ENCODE measurements around the gene TERF2IP. TPM values are rescaled to one million over a fixed set of nuclear protein-coding genes. Genes with fewer than 3 reads are reported as not detected.

TERF2IP gene, protein sequence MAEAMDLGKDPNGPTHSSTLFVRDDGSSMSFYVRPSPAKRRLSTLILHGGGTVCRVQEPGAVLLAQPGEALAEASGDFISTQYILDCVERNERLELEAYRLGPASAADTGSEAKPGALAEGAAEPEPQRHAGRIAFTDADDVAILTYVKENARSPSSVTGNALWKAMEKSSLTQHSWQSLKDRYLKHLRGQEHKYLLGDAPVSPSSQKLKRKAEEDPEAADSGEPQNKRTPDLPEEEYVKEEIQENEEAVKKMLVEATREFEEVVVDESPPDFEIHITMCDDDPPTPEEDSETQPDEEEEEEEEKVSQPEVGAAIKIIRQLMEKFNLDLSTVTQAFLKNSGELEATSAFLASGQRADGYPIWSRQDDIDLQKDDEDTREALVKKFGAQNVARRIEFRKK
- total RNA-seq (74.6 and 75.2 TPM in 2 replicates), polyA plus RNA-seq (63.1 and 91.1 TPM in 2 replicates), polyA minus RNA-seq (62.5 and 64.3 TPM in 2 replicates)
- total RNA-seq (2013), result 85.2 TPM

DNA sequence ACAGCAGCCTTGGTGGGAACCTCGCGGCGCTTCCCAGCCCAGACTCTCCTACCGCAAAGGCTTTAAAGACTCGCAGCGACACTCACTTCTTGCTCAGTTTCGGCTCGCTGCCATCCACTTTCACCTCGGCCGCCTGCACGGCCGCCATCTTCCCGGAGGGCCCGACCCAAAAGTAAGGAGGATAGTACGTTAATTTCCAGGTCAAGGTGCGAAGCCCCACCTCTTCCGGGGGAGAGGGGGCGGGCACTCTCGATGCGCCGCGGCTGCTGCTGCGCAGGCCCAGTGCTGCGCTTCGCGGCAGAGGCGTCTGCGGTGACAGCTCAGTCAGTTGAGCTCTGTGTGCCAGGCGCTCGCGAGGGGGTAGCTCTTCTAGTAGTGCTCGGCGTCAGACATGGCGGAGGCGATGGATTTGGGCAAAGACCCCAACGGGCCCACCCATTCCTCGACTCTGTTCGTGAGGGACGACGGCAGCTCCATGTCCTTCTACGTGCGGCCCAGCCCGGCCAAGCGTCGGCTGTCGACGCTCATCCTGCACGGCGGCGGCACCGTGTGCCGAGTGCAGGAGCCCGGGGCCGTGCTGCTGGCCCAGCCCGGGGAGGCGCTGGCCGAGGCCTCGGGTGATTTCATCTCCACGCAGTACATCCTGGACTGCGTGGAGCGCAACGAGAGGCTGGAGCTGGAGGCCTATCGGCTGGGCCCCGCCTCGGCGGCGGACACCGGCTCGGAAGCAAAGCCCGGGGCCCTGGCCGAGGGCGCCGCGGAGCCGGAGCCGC lies at the start of gene TERF2IP, which contains the start of gene KARS1:
TERF2IP (plus strand) TSS at position 282 of the 773 bp plus-strand sequence; CDS start at position 392, 110 bp downstream.
KARS1 (minus strand) TSS at position 174 of the 773 bp plus-strand sequence; CDS start at position 148, 26 bp downstream.
- peak within 1 kb of the TSS; percentile 85 to 87 for H3K27ac ChIP-seq (ENCODE audit: low read length in 2 of 2)
- peak within 1 kb of the TSS; percentile 97 for H3K4me3 Mint-ChIP-seq
- peaks cover 54 to 55% of the 10 kb centered on the region in 2 donors for H3K4me1 ChIP-seq (ENCODE audit: control insufficient read depth in 2 of 2, insufficient read depth in 2 of 2, low read length in 2 of 2)
- intact Hi-C loops (cut with micrococcal nuclease), result loop anchor here (1.0 to 5.0 kb wide), 12 partner anchors 24 to 980 kb away; partner anchors contain the start of genes ADAT1, CFDP1, GABARAPL2 and RFWD3
- no peaks in the 10 kb centered on the region for H3K9me3 ChIP-seq (ENCODE audit: control extremely low read depth in 1 of 3, control insufficient read depth in 2 of 3, insufficient read depth in 1 of 3, low read length in 2 of 3)
- peak within 1 kb of the TSS; percentile 73 to 96 (median 85) for H3K4me3 ChIP-seq (ENCODE audit: control extremely low read depth in 1 of 5, extremely low read depth in 1 of 5, insufficient read depth in 1 of 5, low read depth in 2 of 5, low read length in 4 of 5)
- H3K27me3 Mint-ChIP-seq, result no peaks in the 10 kb centered on the region
- under 1% methylated on average over 76 of the region's 76 CpGs for WGBS (ENCODE audit: insufficient coverage)
- ChIA-PET POLR2A (interaction anchor here (0.6 to 2.8 kb wide), 10 partner anchors 15 to 981 kb away, joined by 3 to 15 read pairs (median 4); partner anchors contain the start of genes ADAT1, CFDP1, GABARAPL2 and RFWD3), CTCF (interaction anchor here (0.8 to 5.5 kb wide), 13 partner anchors 12 to 448 kb away, joined by 3 to 60 read pairs (median 5); partner anchors contain the start of genes ADAT1, CFDP1 and TMEM170A)
- H4K20me1 ChIP-seq (ENCODE audit: control insufficient read depth, insufficient read depth, low read length, poor library complexity, severe bottlenecking), result peaks cover 38% of the 10 kb centered on the region
- peaks cover 88% of the 10 kb centered on the region for H3K79me2 ChIP-seq (ENCODE audit: control insufficient read depth, insufficient read depth, low read length)
- H3K36me3 ChIP-seq (replicated peaks in 1 of 2; ENCODE audit: control extremely low read depth in 1 of 2, control insufficient read depth in 1 of 2, extremely low read depth in 1 of 2, insufficient read depth in 2 of 2, low read length in 1 of 2), result peaks cover 15 to 28% of the 10 kb centered on the region in 2 experiments
- no peaks in the 10 kb centered on the region for H3K9me3 Mint-ChIP-seq (ENCODE audit: insufficient read depth)
- DNase-seq, result peak; percentile 96
- peak; percentile 85 for ATAC-seq (ENCODE audit: low read depth)
- peak within 1 kb of the TSS; percentile 85 for H3K4me2 ChIP-seq (replicated peaks; ENCODE audit: low read depth, low read length, poor library complexity, severe bottlenecking)
- TF ChIP-seq CTCF (IDR thresholded peaks at IDR 0.05), result no peak
- TF ChIP-seq EZH2 (IDR thresholded peaks at IDR 0.05; ENCODE audit: borderline replicate concordance, insufficient read depth, low read depth, low read length, poor library complexity, severe bottlenecking), result no peak
- peaks cover 53% of the 10 kb centered on the region for H3K4me1 Mint-ChIP-seq
- H2AFZ ChIP-seq (ENCODE audit: insufficient read depth, low read depth, low read length, poor library complexity, severe bottlenecking), result peak within 1 kb of the TSS; percentile 88
- peak within 1 kb of the TSS; percentile 93 for H3K9ac ChIP-seq (ENCODE audit: low read length)
- H3K27me3 ChIP-seq (replicated peaks in 1 of 4; ENCODE audit: control extremely low read depth in 1 of 4, control insufficient read depth in 3 of 4, insufficient read depth in 4 of 4, low read length in 3 of 4), result no peaks in the 10 kb centered on the region
- H3K27ac Mint-ChIP-seq, result peak within 1 kb of the TSS; percentile 99
